AG09309 (cell line): Measurements from ENCODE around the gene CD59.
A peak's percentile ranks its signal among the peaks of the same experiment; 100 is the strongest.
"Not testable (repeated sequence)": the region's sequence is repeated elsewhere in the genome, so short reads cannot be mapped to it uniquely, and the experiment has no call there.

Experiments used
- DNase-seq: peaks from one replicate; pipeline ENCODE4 v3.0.0-alpha.2; 2010; ENCODE audit warnings: low read depth
- H3K4me3 ChIP-seq: 2 replicates; pipeline ENCODE4 v1.5.1; 2011; ENCODE audit warnings: mild to moderate bottlenecking, low read depth, low read length, moderate library complexity; ENCODE audit not compliant: control insufficient read depth
- TF ChIP-seq, protein P1 (sequence below): IDR thresholded peaks from 2 replicates; pipeline ENCODE4 v1.5.1; 2011; ENCODE audit warnings: mild to moderate bottlenecking, low read depth, low read length, inconsistent platforms; ENCODE audit not compliant: insufficient read depth, control insufficient read depth; ENCODE audit errors: missing control alignments

CD59 gene

DNA sequence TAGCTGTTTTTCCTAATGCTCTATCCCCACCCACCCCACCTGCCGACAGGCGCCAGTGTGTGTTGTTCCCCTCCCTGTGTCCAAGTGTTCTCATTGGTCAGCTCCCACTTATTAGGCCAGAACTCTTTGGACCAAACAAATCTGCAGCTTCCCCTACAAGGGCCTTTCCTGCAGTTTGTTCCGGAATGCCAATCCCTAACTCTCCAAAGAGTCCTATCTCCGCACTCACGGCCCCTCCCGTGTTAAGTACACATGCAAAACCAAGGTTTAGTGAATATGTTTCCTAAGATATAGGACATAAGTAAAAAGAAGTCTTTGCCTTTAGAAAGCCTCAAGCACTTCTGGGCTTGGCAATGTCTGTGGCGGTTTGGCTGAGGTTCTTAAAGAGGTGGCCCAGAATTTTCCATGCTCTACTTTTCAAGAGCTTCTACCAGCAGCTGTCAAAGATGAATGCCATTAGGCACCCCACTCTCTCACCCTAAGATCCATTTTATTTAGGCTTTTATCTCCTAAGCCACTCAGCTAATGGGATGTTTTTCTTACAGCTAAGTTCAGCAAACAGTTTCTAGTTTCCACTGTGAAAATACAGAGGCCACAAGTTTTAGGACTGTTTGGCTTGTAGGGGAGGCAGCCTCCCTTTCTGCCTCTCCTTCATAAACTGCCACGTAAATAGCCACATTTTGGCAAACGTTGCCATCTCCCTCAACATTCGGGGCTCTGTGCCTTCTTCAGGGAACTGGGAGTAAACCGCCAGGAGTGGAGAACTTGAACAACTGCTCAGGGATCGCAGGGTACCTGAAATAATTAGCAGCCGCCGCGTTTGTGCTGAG lies 1.6 kb downstream of the CD59 start:
- TF ChIP-seq, protein P1, sequence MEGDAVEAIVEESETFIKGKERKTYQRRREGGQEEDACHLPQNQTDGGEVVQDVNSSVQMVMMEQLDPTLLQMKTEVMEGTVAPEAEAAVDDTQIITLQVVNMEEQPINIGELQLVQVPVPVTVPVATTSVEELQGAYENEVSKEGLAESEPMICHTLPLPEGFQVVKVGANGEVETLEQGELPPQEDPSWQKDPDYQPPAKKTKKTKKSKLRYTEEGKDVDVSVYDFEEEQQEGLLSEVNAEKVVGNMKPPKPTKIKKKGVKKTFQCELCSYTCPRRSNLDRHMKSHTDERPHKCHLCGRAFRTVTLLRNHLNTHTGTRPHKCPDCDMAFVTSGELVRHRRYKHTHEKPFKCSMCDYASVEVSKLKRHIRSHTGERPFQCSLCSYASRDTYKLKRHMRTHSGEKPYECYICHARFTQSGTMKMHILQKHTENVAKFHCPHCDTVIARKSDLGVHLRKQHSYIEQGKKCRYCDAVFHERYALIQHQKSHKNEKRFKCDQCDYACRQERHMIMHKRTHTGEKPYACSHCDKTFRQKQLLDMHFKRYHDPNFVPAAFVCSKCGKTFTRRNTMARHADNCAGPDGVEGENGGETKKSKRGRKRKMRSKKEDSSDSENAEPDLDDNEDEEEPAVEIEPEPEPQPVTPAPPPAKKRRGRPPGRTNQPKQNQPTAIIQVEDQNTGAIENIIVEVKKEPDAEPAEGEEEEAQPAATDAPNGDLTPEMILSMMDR = no peak
- peak overlapping the region; percentile 78 for H3K4me3 ChIP-seq
- DNase-seq = no peak

DNA sequence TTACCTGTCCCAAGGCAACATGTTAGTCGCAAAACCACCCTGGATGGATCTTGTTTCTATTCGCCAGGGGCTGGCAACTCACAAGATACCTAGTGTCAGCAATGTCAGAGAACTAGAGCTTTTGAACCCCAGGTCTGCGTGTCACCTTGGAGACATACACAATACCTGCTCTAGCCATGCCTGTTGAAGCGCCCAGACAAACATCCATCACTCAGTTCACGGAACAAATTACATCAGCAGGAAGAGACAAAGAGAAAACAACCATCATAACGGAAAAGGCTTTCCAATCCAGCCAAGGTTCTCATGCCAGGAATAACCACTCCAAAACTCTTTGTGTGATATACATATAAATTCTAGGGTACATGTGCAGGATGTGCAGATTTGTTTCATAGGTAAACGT lies 2.2 kb downstream of the CD59 start:
- TF ChIP-seq, protein P1 = no peak
- peak overlapping the region; percentile 78 for H3K4me3 ChIP-seq
- DNase-seq = no peak

GRCh38 chr11:33731723-33732531 lies 4.3 kb downstream of the CD59 start:
- DNase-seq = no peak
- TF ChIP-seq, protein P1 = no peak
- H3K4me3 ChIP-seq = no peak overlapping the region

GRCh38 chr11:33730716-33731115 lies 5.5 kb downstream of the CD59 start:
- H3K4me3 ChIP-seq = no peak overlapping the region
- no peak for DNase-seq
- TF ChIP-seq, protein P1 = no peak

DNA sequence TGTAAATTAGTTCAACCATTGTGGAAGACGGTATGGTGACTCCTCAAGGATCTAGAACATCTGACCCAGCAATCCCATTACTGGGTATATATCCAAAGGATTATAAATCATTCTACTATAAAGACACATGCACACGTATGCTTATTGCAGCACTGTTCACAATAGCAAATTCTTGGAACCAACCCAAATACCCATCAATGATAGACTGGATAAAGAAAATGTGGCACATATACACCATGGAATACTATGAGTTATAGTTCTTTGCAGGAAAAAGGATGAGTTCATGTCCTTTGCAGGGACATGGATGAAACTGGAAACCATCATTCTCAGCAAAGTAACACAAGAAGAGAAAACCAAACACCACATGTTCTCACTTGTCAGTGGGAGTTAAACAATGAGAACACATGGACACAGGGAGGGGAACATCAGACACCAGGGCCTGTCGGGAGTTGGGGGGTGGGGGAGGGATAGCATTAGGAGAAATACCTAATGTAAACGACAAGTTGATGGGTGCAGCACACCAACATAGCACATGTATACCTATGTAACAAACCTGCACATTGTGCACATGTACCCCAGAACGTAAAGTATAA lies 7.1 kb downstream of the CD59 start:
- not testable (repeated sequence) for DNase-seq, H3K4me3 ChIP-seq

DNA sequence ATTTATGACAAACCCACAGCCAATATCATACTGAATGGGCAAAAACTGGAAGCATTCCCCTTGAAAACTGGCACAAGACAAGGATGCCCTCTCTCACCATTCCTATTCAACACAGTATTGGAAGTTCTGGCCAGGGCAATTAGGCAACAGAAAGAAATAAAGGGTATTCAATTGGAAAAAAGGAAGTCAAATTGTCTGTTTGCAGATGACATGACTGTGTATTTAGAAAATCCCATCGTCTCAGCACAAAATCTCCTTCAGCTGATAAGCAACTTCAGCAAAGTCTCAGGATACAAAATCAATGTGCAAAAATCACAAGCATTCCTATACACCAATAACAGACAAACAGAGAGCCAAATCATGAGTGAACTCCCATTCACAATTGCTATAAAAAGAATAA lies 8.7 kb downstream of the CD59 start:
- H3K4me3 ChIP-seq, DNase-seq: not testable (repeated sequence)

DNA sequence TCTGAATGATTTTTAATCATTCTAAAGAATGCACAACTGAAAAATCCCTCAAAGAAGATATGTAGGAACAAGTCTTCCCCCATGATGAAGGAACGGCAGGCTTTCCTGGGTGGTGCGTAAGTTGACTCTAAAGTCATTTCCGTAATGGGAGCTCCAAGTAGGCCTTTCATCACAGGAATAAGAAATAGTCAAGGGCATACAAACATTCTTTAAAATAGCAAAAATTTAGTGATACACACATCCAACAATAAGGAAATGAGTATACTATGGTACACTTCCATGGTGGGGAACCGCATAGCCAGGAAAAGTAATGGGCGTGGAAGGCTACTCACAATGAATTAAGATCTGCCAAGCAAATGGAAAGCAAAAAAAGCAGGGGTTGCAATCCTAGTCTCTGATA lies 10.7 kb downstream of the CD59 start:
- DNase-seq = no peak
- TF ChIP-seq, protein P1 = no peak
- H3K4me3 ChIP-seq = no peak overlapping the region
